ENCODE data around the gene SSBP3. TPM values are rescaled to one million over a fixed set of nuclear protein-coding genes. Genes with fewer than 3 reads are reported as not detected.

SSBP3 gene
- total RNA-seq, 3 donors from 2014 or later (not counting 1 experiment from before 2014, with no cell fraction given), result 162 to 224 (median 164) TPM

GRCh38 chr1:54407404-54408146, 1.4 kb upstream of the SSBP3 start:
- ATAC-seq, result peak; percentile 37 to 60 (median 48)

DNA sequence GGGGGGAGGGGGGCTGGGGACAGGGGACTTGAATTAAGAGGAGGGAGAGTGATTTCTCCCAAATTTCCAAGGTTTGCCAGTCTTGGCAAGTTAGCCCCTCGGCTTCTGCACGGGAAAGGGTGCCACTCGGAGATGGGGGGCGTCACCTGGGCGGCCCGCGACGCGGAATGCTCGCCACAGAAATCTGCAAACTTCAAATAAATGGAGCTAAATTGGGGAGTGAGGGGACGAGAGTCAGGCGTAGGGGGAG, 885 bp upstream of the SSBP3 start:
- Mint-ChIP-seq H3K4me3 (peak overlapping the region; percentile 95), H3K27me3 (ENCODE audit: low read depth in 2 of 2) (no peaks in the 10 kb centered on the region), H3K36me3 (peaks cover 2% of the 10 kb centered on the region), H3K27ac (peak overlapping the region; percentile 86 to 92), H3K4me1 (peaks cover 60 to 62% of the 10 kb centered on the region in 2 donors), H3K9me3 (no peaks in the 10 kb centered on the region)
- Histone ChIP-seq H3K36me3 (ENCODE audit: control insufficient read depth, insufficient read depth, low read length) (peaks cover 1% of the 10 kb centered on the region), H3K9me3 (ENCODE audit: control insufficient read depth, insufficient read depth, low read length) (no peaks in the 10 kb centered on the region), H3K27ac (ENCODE audit: low read length) (peak overlapping the region; percentile 71), H3K27me3 (ENCODE audit: control insufficient read depth, insufficient read depth, low read length) (no peaks in the 10 kb centered on the region), H3K4me3 (ENCODE audit: low read length) (peak overlapping the region; percentile 51), H3K4me1 (ENCODE audit: control insufficient read depth, insufficient read depth, low read length) (peaks cover 56% of the 10 kb centered on the region)
- intact Hi-C loops (cut with micrococcal nuclease), result loop anchor here (1.0 to 10.0 kb wide), 9 partner anchors 26 to 400 kb away; partner anchors contain the start of genes CYB5RL, MRPL37, TCEANC2 and TMEM59
- ATAC-seq, result no peak
- 0% methylated on average over 12 of the region's 12 CpGs for WGBS (ENCODE audit: insufficient coverage)
- TF ChIP-seq CTCF (IDR thresholded peaks at IDR 0.05), result no peak
- DNase-seq, result no peak

More at GRCh38 chr1:54407404-54408146, 1.4 kb upstream of the SSBP3 start:
- intact Hi-C loops (cut with micrococcal nuclease), result loop anchor here (1.0 to 10.0 kb wide), 9 partner anchors 27 to 400 kb away; partner anchors contain the start of genes CYB5RL, MRPL37, TCEANC2 and TMEM59
- no peaks in the 10 kb centered on the region for H3K27me3 Mint-ChIP-seq (ENCODE audit: low read depth in 2 of 2)
- Histone ChIP-seq H3K27me3 (ENCODE audit: control insufficient read depth, insufficient read depth, low read length) (no peaks in the 10 kb centered on the region), H3K36me3 (ENCODE audit: control insufficient read depth, insufficient read depth, low read length) (no peaks in the 10 kb centered on the region), H3K4me3 (ENCODE audit: low read length) (peak overlapping the region; percentile 51), H3K27ac (ENCODE audit: low read length) (peak overlapping the region; percentile 71), H3K4me1 (ENCODE audit: control insufficient read depth, insufficient read depth, low read length) (peaks cover 52% of the 10 kb centered on the region), H3K9me3 (ENCODE audit: control insufficient read depth, insufficient read depth, low read length) (no peaks in the 10 kb centered on the region)
- DNase-seq, result peak; percentile 56 to 91
- 19% methylated on average over 10 of the region's 15 CpGs for WGBS (ENCODE audit: insufficient coverage)
- no peaks in the 10 kb centered on the region for H3K36me3 Mint-ChIP-seq
- H3K9me3 Mint-ChIP-seq, result no peaks in the 10 kb centered on the region
- peak overlapping the region; percentile 86 to 92 for H3K27ac Mint-ChIP-seq
- peak overlapping the region; percentile 95 for H3K4me3 Mint-ChIP-seq
- H3K4me1 Mint-ChIP-seq, result peaks cover 55 to 57% of the 10 kb centered on the region in 2 donors
- TF ChIP-seq CTCF (IDR thresholded peaks at IDR 0.05), result no peak

DNA sequence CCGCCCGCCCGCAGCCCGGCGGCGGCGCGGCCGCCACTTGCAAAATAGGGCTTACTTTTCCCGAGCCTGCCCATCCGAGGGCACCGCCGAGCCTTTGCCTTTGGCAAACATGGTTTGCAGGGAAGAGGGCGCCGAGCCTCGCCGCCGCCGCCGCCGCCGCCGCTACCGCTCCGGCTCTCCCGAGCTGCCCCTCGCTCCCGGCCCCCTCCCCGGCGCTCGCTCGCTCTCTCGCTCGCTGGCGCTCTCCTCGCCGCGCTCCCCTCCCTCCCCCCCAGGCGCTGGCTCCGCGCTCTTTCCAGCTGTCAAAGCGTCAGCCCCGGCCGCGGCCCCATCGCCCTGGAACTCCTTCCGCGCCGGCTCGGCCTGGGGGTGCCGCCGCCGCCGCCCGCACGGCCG, 298 bp downstream of the SSBP3 start:
- H3K36me3 ChIP-seq (ENCODE audit: control insufficient read depth, insufficient read depth, low read length), result peaks cover 13% of the 10 kb centered on the region
- Mint-ChIP-seq H3K4me1 (peaks cover 72 to 74% of the 10 kb centered on the region in 2 donors), H3K4me3 (peak overlapping the region; percentile 80), H3K36me3 (peaks cover 14% of the 10 kb centered on the region), H3K9me3 (no peaks in the 10 kb centered on the region), H3K27me3 (ENCODE audit: low read depth in 2 of 2) (no peaks in the 10 kb centered on the region), H3K27ac (peak overlapping the region in 1 of 2 donors; percentile 86)
- TF ChIP-seq CTCF (IDR thresholded peaks at IDR 0.05), result no peak
- DNase-seq (no peak), ATAC-seq (no peak)
- H3K4me3 ChIP-seq (ENCODE audit: low read length), result no peak overlapping the region
- intact Hi-C loops (cut with micrococcal nuclease), result loop anchor here (2.0 to 10.0 kb wide), 6 partner anchors 25 to 401 kb away; partner anchors contain the start of genes TCEANC2, TMEM59 and TTC4
- H3K4me1 ChIP-seq (ENCODE audit: control insufficient read depth, insufficient read depth, low read length), result peaks cover 59% of the 10 kb centered on the region
- H3K27ac ChIP-seq (ENCODE audit: low read length), result no peak overlapping the region
- under 1% methylated on average over 57 of the region's 57 CpGs for WGBS (ENCODE audit: insufficient coverage)
- no peaks in the 10 kb centered on the region for H3K9me3 ChIP-seq (ENCODE audit: control insufficient read depth, insufficient read depth, low read length)
- H3K27me3 ChIP-seq (ENCODE audit: control insufficient read depth, insufficient read depth, low read length), result no peaks in the 10 kb centered on the region

Data from natural killer cell (primary cell).